GM10266 (cell line): ENCODE measurements around the gene NTPCR.

Experiments
- DNase-seq: peaks from one replicate; pipeline ENCODE4 v3.0.0; 2012; ENCODE audit errors: extremely low spot score
- TF ChIP-seq, protein P1 (sequence below): IDR thresholded peaks from 2 replicates; pipeline ENCODE4 v1.5.1; 2012; ENCODE audit warnings: mild to moderate bottlenecking, low read depth; ENCODE audit not compliant: control insufficient read depth, insufficient read depth; ENCODE audit errors: missing control alignments

NTPCR gene

DNA sequence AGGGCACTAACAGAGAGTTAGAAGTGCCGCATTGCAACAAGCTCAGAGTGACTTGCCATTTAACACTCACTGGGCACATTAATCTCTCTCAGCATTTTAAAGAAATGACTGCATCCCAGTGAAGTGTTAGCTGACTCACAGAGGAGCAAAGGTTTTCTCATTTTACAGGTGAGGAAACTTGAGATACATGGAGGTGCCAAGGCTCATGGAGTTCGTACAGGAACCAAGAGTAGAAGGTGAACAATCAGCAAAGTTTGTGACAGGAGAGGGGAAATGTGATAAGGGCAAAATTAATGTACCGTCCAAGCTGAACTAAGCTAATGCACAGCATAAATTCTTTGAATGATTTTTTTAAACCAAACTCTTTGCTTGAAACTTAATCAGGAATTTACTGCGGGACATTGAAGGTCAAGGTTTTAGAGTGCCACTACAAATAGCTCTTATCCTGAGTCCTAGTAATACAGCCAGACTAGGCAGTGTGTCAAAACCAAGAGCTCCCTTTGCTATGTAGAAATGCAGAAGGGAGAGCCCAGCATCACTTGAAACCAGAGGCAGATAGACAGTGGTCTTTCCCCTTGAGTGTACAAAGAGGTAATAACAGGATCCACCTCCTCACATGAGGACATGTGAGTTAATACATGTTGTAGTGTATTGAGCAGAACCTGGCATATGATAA lies 22.4 kb upstream of the NTPCR start:
- TF ChIP-seq, protein P1, sequence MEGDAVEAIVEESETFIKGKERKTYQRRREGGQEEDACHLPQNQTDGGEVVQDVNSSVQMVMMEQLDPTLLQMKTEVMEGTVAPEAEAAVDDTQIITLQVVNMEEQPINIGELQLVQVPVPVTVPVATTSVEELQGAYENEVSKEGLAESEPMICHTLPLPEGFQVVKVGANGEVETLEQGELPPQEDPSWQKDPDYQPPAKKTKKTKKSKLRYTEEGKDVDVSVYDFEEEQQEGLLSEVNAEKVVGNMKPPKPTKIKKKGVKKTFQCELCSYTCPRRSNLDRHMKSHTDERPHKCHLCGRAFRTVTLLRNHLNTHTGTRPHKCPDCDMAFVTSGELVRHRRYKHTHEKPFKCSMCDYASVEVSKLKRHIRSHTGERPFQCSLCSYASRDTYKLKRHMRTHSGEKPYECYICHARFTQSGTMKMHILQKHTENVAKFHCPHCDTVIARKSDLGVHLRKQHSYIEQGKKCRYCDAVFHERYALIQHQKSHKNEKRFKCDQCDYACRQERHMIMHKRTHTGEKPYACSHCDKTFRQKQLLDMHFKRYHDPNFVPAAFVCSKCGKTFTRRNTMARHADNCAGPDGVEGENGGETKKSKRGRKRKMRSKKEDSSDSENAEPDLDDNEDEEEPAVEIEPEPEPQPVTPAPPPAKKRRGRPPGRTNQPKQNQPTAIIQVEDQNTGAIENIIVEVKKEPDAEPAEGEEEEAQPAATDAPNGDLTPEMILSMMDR: no peak

GRCh38 chr1:232932486-232933425 lies 17.7 kb upstream of the NTPCR start:
- no peak for DNase-seq
- TF ChIP-seq, protein P1: no peak

More for the DNA sequence above, 22.4 kb upstream of the NTPCR start:
- no peak for DNase-seq

- no peak for DNase-seq
- TF ChIP-seq, protein P1: no peak
These were observed 13.5 kb upstream of the NTPCR start for GRCh38 chr1:232936941-232937340.

DNA sequence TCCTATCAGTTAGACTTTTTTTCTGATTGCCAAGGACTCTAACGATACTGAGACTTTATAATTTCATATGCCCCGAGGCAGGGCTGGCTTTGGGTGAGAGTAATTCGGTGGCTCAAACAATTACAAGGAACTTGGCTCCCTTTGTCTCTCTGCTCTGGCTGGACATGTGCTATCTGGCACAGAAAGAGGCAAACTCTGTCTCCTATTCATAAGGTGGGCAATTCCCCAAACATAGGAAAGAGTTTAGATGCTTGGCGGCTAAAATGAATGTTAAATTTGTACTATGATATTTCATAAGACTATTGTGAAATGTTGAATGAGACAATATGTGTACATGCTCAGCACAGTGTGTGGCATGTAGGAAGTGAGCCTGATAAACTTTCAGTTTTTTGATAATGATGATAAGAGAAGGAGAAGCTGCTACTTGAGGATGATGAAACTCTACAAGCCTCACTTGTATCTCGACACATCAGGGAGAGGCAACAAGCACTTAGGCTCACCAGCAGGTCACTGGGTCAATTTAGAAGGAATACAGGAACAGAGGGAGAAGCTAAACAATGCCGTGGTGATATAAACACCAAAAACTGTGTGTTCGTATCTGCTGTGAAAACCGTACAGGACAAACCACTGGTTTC lies 12.6 kb upstream of the NTPCR start:
- no peak for DNase-seq
- TF ChIP-seq, protein P1: no peak

- TF ChIP-seq, protein P1: no peak
- DNase-seq: no peak
These were observed 11.5 kb upstream of the NTPCR start for GRCh38 chr1:232938926-232939325.

GRCh38 chr1:232939748-232940147 lies 10.7 kb upstream of the NTPCR start:
- TF ChIP-seq, protein P1: no peak

More at GRCh38 chr1:232939748-232940147, 10.7 kb upstream of the NTPCR start:
- DNase-seq: no peak
